MM.1S (cell line): Measurements from ENCODE around the gene JHY.

Source experiments
- CTCF ChIP-seq: fragments of 300-600 bp; sonication (generic); IDR thresholded peaks from 2 replicates; pipeline ENCODE4 v1.5.1; 2016; ENCODE audit warnings: antibody characterized with exemption, low read length, mixed read lengths
- EZH2 ChIP-seq: fragments of 300-600 bp; sonication (generic); optimal IDR thresholded peaks from 2 replicates; pipeline ENCODE3; 2017; ENCODE audit warnings: low read depth, mild to moderate bottlenecking, antibody characterized with exemption, low read length, mixed read lengths
- EZH2phosphoT487 ChIP-seq: fragments of 300-600 bp; sonication (generic); IDR thresholded peaks from 2 replicates; pipeline ENCODE4 v1.6.1; 2018; ENCODE audit warnings: antibody characterized with exemption, low read length

DNA sequence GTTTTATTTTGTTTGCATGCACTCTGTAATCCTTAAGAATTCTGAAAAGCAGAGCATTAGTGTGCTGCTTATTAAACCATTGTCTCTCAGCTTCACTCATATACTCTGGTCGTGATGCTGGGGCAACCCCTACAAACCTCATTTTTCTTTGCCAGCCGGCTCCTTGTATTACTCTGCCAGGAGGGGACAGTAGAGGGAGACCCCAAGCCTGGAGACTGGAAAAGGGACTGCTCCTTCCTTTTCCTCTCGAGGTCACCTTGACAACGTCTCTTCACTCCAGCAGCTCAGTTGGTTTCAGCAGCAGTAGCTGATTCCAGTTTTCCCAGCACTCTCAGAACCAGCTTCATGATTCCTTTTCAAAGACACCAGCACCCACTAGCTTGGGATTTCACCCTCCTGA lies 2.8 kb upstream of the JHY start:
- no peak for TF ChIP-seq EZH2
- TF ChIP-seq CTCF: no peak
- TF ChIP-seq EZH2phosphoT487: no peak
